Nephron progenitor cell (in vitro differentiated cells): ENCODE data around the gene FXYD7.

Experiments used
- DNase-seq: peaks from one replicate; pipeline ENCODE4 v3.0.0; 2021
- H3K27ac Mint-ChIP-seq: 2 replicates; pipeline ENCODE4 v1.8.0; 2021; ENCODE audit warnings: mild to moderate bottlenecking, moderate library complexity, mixed read lengths
- H3K27me3 Mint-ChIP-seq: 2 replicates; pipeline ENCODE4 v1.8.0; 2021; ENCODE audit warnings: mild to moderate bottlenecking, low read depth, mixed read lengths; ENCODE audit not compliant: poor library complexity
- H3K36me3 Mint-ChIP-seq: 2 replicates; pipeline ENCODE4 v1.8.0; 2021; ENCODE audit warnings: low read depth, mixed read lengths
- H3K4me1 Mint-ChIP-seq: 2 replicates; pipeline ENCODE4 v1.8.0; 2021; ENCODE audit warnings: mixed read lengths
- H3K4me3 Mint-ChIP-seq: 2 replicates; pipeline ENCODE4 v1.8.0; 2021; ENCODE audit warnings: mild to moderate bottlenecking, moderate library complexity, mixed read lengths
- H3K9me3 Mint-ChIP-seq: 2 replicates; pipeline ENCODE4 v1.8.0; 2021; ENCODE audit warnings: mild to moderate bottlenecking, moderate library complexity, mixed read lengths
- CTCF ChIP-seq: fragments of 200-600 bp; sonication (generic); IDR thresholded peaks from 2 replicates; pipeline ENCODE4 v1.5.0; 2021; ENCODE audit warnings: antibody characterized with exemption

Gene FXYD7

GRCh38 chr19:35143231-35143715 is at the start of gene FXYD7:
TSS of gene FXYD7 (plus strand) at chr19:35143255. CDS start at chr19:35143334, 79 bp downstream.
- Mint-ChIP-seq H3K27me3 (peaks cover 60% of the 10 kb centered on the region), H3K9me3 (no peaks in the 10 kb centered on the region), H3K27ac (no peak within 1 kb of the TSS), H3K4me3 (peak within 1 kb of the TSS; percentile 54), H3K4me1 (peaks cover 44% of the 10 kb centered on the region), H3K36me3 (no peaks in the 10 kb centered on the region)
- DNase-seq: peak; percentile 56
- no peak for TF ChIP-seq CTCF

- H3K27me3 Mint-ChIP-seq: peaks cover 14% of the 10 kb centered on the region
Measured at GRCh38 chr19:35093430-35093829, 49.6 kb upstream of the FXYD7 start.

GRCh38 chr19:35093941-35094647 is 49.0 kb upstream of the FXYD7 start:
- H3K36me3 Mint-ChIP-seq: no peaks in the 10 kb centered on the region
- DNase-seq: no peak
- peaks cover 14% of the 10 kb centered on the region for H3K27me3 Mint-ChIP-seq
- no peaks in the 10 kb centered on the region for H3K9me3 Mint-ChIP-seq
- H3K4me3 Mint-ChIP-seq: no peak overlapping the region
- H3K27ac Mint-ChIP-seq: no peak overlapping the region
- TF ChIP-seq CTCF: no peak
- H3K4me1 Mint-ChIP-seq: peaks cover 19% of the 10 kb centered on the region

More at GRCh38 chr19:35093430-35093829, 49.6 kb upstream of the FXYD7 start:
- Mint-ChIP-seq H3K36me3 (no peaks in the 10 kb centered on the region), H3K4me1 (peaks cover 19% of the 10 kb centered on the region), H3K9me3 (no peaks in the 10 kb centered on the region), H3K4me3 (no peak overlapping the region), H3K27ac (no peak overlapping the region)
- no peak for DNase-seq
- no peak for TF ChIP-seq CTCF

- Mint-ChIP-seq H3K4me3 (no peak overlapping the region), H3K27ac (no peak overlapping the region), H3K27me3 (peaks cover 11% of the 10 kb centered on the region), H3K36me3 (no peaks in the 10 kb centered on the region), H3K4me1 (peaks cover 19% of the 10 kb centered on the region), H3K9me3 (no peaks in the 10 kb centered on the region)
- DNase-seq: no peak
- no peak for TF ChIP-seq CTCF
Measured at GRCh38 chr19:35094656-35095055, 48.4 kb upstream of the FXYD7 start.

GRCh38 chr19:35095667-35096368 is 47.2 kb upstream of the FXYD7 start:
- no peak for DNase-seq
- peaks cover 11% of the 10 kb centered on the region for H3K27me3 Mint-ChIP-seq
- H3K9me3 Mint-ChIP-seq: no peaks in the 10 kb centered on the region
- H3K4me3 Mint-ChIP-seq: no peak overlapping the region
- no peak for TF ChIP-seq CTCF
- peak overlapping the region; percentile 1 for H3K27ac Mint-ChIP-seq
- no peaks in the 10 kb centered on the region for H3K36me3 Mint-ChIP-seq
- H3K4me1 Mint-ChIP-seq: peaks cover 12% of the 10 kb centered on the region
